22Rv1 (cell line): Measurements from ENCODE around the gene THBS3.
"Not testable (repeated sequence)": the region's sequence is repeated elsewhere in the genome, so short reads cannot be mapped to it uniquely, and the experiment has no call there.

Source experiments
- ZFX ChIP-seq: fragments of 450-650 bp; IDR thresholded peaks from 2 replicates; pipeline ENCODE4 v1.6.1; 2017; ENCODE audit warnings: antibody characterized with exemption, borderline replicate concordance
- TF ChIP-seq, protein P1 (sequence below): fragments of 450-650 bp; IDR thresholded peaks from 2 replicates; pipeline ENCODE4 v1.5.1; 2017; ENCODE audit warnings: mild to moderate bottlenecking

DNA sequence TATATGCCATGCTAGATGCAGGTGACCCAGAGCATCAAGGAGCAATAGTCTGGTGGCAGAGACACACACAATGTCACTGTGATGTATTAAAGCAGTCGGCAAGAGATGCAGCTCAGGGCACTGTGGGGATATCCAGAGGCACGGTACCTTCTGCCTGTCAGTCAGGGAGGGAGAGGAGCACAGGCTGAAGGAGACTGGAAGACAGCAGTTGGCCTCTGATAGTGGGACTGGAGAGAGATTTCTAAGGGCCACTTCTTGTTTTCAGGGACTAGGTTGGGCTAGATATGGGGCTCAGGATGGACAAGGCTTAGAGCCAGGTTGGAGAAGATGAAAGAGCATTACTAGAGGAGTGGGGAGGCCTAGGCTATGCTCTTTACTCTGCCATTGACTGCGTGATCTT, 23.6 kb upstream of the THBS3 start:
- TF ChIP-seq, protein P1, sequence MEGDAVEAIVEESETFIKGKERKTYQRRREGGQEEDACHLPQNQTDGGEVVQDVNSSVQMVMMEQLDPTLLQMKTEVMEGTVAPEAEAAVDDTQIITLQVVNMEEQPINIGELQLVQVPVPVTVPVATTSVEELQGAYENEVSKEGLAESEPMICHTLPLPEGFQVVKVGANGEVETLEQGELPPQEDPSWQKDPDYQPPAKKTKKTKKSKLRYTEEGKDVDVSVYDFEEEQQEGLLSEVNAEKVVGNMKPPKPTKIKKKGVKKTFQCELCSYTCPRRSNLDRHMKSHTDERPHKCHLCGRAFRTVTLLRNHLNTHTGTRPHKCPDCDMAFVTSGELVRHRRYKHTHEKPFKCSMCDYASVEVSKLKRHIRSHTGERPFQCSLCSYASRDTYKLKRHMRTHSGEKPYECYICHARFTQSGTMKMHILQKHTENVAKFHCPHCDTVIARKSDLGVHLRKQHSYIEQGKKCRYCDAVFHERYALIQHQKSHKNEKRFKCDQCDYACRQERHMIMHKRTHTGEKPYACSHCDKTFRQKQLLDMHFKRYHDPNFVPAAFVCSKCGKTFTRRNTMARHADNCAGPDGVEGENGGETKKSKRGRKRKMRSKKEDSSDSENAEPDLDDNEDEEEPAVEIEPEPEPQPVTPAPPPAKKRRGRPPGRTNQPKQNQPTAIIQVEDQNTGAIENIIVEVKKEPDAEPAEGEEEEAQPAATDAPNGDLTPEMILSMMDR = not testable (repeated sequence)
- TF ChIP-seq ZFX = not testable (repeated sequence)
